ENCODE data around the gene SAMM50.

The SAMM50 gene

DNA sequence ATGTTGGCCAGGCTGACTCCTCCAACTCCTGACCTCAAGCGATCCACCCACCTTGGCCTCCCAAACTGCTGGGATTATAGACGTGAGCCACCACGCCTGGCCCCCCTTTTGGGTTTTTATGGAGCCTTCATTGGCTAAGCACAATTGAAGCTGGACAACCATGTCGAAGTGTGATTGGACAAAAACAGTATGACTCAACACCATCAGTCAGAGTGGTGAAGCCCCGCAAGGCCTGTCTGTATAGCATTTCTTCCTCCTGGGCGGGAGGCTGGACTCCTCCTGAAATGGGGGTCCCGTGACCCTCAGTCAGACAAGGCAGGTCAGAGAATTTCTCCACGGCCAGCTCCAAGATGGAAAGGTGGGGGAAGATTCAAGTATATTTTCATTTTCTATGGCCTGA lies 65.7 kb downstream of the SAMM50 start:
- DNase-seq: no peak
- Histone ChIP-seq H2BK15ac (ENCODE audit: low read depth, poor library complexity, severe bottlenecking) (peak overlapping the region; percentile 65), H3K27ac (ENCODE audit: low read length, poor library complexity, severe bottlenecking) (no peak overlapping the region), H2AFZ (ENCODE audit: low read depth, low read length) (no peak overlapping the region), H3K18ac (ENCODE audit: low read depth in 1 of 2, low read length in 2 of 2) (no peak overlapping the region), H4K8ac (ENCODE audit: low read length) (no peak overlapping the region), H3K4ac (ENCODE audit: low read depth in 1 of 2, low read length in 2 of 2) (no peak overlapping the region), H3K23ac (ENCODE audit: low read length in 2 of 2) (no peak overlapping the region), H2BK5ac (ENCODE audit: low read depth, low read length, poor library complexity, severe bottlenecking) (no peak overlapping the region), H3K36me3 (ENCODE audit: control insufficient read depth in 1 of 2, insufficient read depth in 2 of 2, low read depth in 1 of 2, low read length in 2 of 2) (no peaks in the 10 kb centered on the region), H3K4me1 (ENCODE audit: control insufficient read depth, insufficient read depth, low read depth, low read length) (peaks cover 14% of the 10 kb centered on the region), H2AK5ac (ENCODE audit: low read length, severe bottlenecking) (no peak overlapping the region), H3K4me3 (ENCODE audit: insufficient read depth in 1 of 2, low read depth in 1 of 2, low read length in 2 of 2) (no peak overlapping the region), H3K9me3 (ENCODE audit: control insufficient read depth, low read length) (no peaks in the 10 kb centered on the region), H2BK120ac (ENCODE audit: low read depth, low read length) (no peak overlapping the region), H3K79me1 (replicated peaks; ENCODE audit: low read length, poor library complexity, severe bottlenecking) (peaks cover 3% of the 10 kb centered on the region), H3K27me3 (ENCODE audit: control insufficient read depth in 1 of 2, insufficient read depth in 1 of 2, low read length in 2 of 2) (no peaks in the 10 kb centered on the region), H3K4me2 (ENCODE audit: low read length, poor library complexity, severe bottlenecking) (no peak overlapping the region), H3K14ac (ENCODE audit: low read length in 2 of 2) (no peak overlapping the region), H4K91ac (ENCODE audit: low read length) (no peak overlapping the region), H3K9ac (ENCODE audit: low read length) (peak overlapping the region; percentile 73), H2BK12ac (ENCODE audit: low read length in 2 of 2) (no peak overlapping the region)
- 96% methylated on average over 8 of the region's 8 CpGs for WGBS

DNA sequence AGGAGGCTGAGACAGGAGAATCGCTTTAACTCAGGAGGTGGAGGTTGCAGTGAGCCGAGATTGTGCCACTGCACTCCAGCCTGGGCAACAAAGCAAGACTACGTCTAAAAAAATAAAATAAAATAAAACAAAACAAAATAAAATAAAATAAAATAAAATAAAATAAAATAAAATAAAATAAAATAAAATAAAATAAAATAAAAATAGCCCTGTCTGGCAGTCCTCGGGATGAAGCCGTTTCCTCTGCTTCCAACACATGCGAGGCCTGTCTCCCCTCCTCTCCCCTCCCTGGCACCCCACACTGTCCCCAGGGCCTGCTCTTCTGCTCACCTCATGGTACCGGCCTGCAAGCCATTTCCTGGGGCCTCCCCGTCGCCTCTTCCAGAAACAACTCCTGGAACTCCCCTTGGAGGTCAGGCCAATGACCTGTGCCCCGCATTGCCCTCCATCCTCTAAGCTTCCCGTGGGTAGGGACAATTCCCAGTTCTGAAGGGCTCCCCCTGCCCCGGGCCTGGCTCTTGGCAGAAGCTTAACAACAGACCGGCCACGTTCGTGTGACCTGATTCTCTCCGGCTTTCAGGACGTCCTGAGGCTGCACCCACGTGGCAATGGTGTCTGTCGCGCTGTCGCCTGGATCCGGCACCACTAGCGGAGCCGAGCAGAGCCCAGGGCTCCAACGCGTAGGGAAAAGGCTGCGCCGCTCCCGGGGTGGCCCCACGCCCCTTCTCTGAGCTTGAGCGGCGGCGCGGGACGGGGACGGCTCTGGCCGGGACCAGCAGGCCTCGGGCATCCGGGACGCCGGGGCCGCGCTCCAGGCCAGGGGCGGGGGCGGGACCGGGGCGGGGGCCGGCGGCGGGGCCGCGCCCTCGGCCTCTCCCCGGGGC lies 68.4 kb downstream of the SAMM50 start:
- peak overlapping the region in 1 of 2 experiments; percentile 89 for H3K14ac ChIP-seq (ENCODE audit: low read length in 2 of 2)
- peak; percentile 61 for DNase-seq
- H2BK15ac ChIP-seq (ENCODE audit: low read depth, poor library complexity, severe bottlenecking): peak overlapping the region; percentile 82
- H3K4ac ChIP-seq (ENCODE audit: low read depth in 1 of 2, low read length in 2 of 2): peak overlapping the region in 1 of 2 experiments; percentile 54
- peaks cover 14% of the 10 kb centered on the region for H3K4me1 ChIP-seq (ENCODE audit: control insufficient read depth, insufficient read depth, low read depth, low read length)
- peak overlapping the region; percentile 75 for H3K4me2 ChIP-seq (ENCODE audit: low read length, poor library complexity, severe bottlenecking)
- peak overlapping the region; percentile 61 to 88 for H3K4me3 ChIP-seq (ENCODE audit: insufficient read depth in 1 of 2, low read depth in 1 of 2, low read length in 2 of 2)
- no peak overlapping the region for H2BK5ac ChIP-seq (ENCODE audit: low read depth, low read length, poor library complexity, severe bottlenecking)
- no peak overlapping the region for H3K27ac ChIP-seq (ENCODE audit: low read length, poor library complexity, severe bottlenecking)
- no peaks in the 10 kb centered on the region for H3K9me3 ChIP-seq (ENCODE audit: control insufficient read depth, low read length)
- H4K8ac ChIP-seq (ENCODE audit: low read length): peak overlapping the region; percentile 83
- H3K79me1 ChIP-seq (replicated peaks; ENCODE audit: low read length, poor library complexity, severe bottlenecking): peaks cover 3% of the 10 kb centered on the region
- H2BK120ac ChIP-seq (ENCODE audit: low read depth, low read length): no peak overlapping the region
- no peak overlapping the region for H2AK5ac ChIP-seq (ENCODE audit: low read length, severe bottlenecking)
- H3K9ac ChIP-seq (ENCODE audit: low read length): peak overlapping the region; percentile 94
- peak overlapping the region; percentile 74 for H2AFZ ChIP-seq (ENCODE audit: low read depth, low read length)
- no peaks in the 10 kb centered on the region for H3K36me3 ChIP-seq (ENCODE audit: control insufficient read depth in 1 of 2, insufficient read depth in 2 of 2, low read depth in 1 of 2, low read length in 2 of 2)
- H4K91ac ChIP-seq (ENCODE audit: low read length): peak overlapping the region; percentile 48
- 14% methylated on average over 31 of the region's 54 CpGs for WGBS
- peak overlapping the region in 1 of 2 experiments; percentile 87 for H3K23ac ChIP-seq (ENCODE audit: low read length in 2 of 2)
- H2BK12ac ChIP-seq (ENCODE audit: low read length in 2 of 2): peak overlapping the region in 1 of 2 experiments; percentile 70
- H3K27me3 ChIP-seq (ENCODE audit: control insufficient read depth in 1 of 2, insufficient read depth in 1 of 2, low read length in 2 of 2): no peaks in the 10 kb centered on the region
- peak overlapping the region; percentile 34 to 86 for H3K18ac ChIP-seq (ENCODE audit: low read depth in 1 of 2, low read length in 2 of 2)

DNA sequence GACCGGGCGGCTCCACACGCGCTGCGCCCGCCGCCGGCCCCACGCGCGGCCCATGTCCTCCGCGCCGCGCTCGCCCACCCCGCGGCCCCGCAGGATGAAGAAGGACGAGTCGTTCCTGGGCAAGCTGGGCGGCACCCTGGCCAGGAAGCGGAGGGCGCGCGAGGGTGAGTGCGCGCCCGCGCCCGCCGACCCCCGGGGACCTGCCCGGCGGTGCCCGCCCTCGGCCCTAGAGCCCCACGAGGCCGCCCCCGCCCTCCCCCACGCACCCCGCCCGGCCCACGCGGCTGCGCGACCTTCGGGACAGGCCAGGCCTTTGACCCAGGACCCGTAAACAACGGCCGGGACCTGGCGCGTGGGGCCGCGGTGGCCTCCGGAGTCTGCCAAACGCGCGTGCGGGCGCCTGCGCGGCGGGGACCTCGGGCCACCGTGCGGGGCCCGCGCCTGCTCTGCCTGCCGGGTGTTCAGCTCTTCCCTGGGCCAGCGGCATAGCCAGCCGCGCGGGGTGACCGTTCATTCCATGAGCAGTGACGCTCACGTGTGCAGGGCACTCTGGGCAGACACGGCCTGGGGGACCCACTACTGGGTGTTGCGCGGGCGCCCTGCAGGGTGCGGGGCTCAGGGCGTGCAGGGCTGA lies 69.2 kb downstream of the SAMM50 start, which contains the start of gene PARVB:
Gene PARVB (plus strand): TSS at position 15 of the 634 bp plus-strand sequence. CDS start 38 bp downstream, at position 53.
- Histone ChIP-seq H3K4me3 (ENCODE audit: insufficient read depth in 1 of 2, low read depth in 1 of 2, low read length in 2 of 2) (peak within 1 kb of the TSS; percentile 61 to 88), H3K23ac (ENCODE audit: low read length in 2 of 2) (peak within 1 kb of the TSS in 1 of 2 experiments; percentile 87), H2AFZ (ENCODE audit: low read depth, low read length) (peak within 1 kb of the TSS; percentile 74), H2BK12ac (ENCODE audit: low read length in 2 of 2) (peak within 1 kb of the TSS in 1 of 2 experiments; percentile 70), H3K4ac (ENCODE audit: low read depth in 1 of 2, low read length in 2 of 2) (peak within 1 kb of the TSS; percentile 30 to 90), H3K9ac (ENCODE audit: low read length) (peak within 1 kb of the TSS; percentile 94), H3K36me3 (ENCODE audit: control insufficient read depth in 1 of 2, insufficient read depth in 2 of 2, low read depth in 1 of 2, low read length in 2 of 2) (no peaks in the 10 kb centered on the region), H3K9me3 (ENCODE audit: control insufficient read depth, low read length) (no peaks in the 10 kb centered on the region), H2BK15ac (ENCODE audit: low read depth, poor library complexity, severe bottlenecking) (peak within 1 kb of the TSS; percentile 82), H4K8ac (ENCODE audit: low read length) (peak within 1 kb of the TSS; percentile 83), H3K4me1 (ENCODE audit: control insufficient read depth, insufficient read depth, low read depth, low read length) (peaks cover 14% of the 10 kb centered on the region), H3K27ac (ENCODE audit: low read length, poor library complexity, severe bottlenecking) (no peak within 1 kb of the TSS), H3K27me3 (ENCODE audit: control insufficient read depth in 1 of 2, insufficient read depth in 1 of 2, low read length in 2 of 2) (no peaks in the 10 kb centered on the region), H3K79me1 (replicated peaks; ENCODE audit: low read length, poor library complexity, severe bottlenecking) (peaks cover 3% of the 10 kb centered on the region), H2AK5ac (ENCODE audit: low read length, severe bottlenecking) (no peak within 1 kb of the TSS), H2BK120ac (ENCODE audit: low read depth, low read length) (peak within 1 kb of the TSS; percentile 88), H3K14ac (ENCODE audit: low read length in 2 of 2) (peak within 1 kb of the TSS in 1 of 2 experiments; percentile 90), H3K18ac (ENCODE audit: low read depth in 1 of 2, low read length in 2 of 2) (peak within 1 kb of the TSS; percentile 41 to 86), H4K91ac (ENCODE audit: low read length) (peak within 1 kb of the TSS; percentile 72), H3K4me2 (ENCODE audit: low read length, poor library complexity, severe bottlenecking) (peak within 1 kb of the TSS; percentile 75), H2BK5ac (ENCODE audit: low read depth, low read length, poor library complexity, severe bottlenecking) (no peak within 1 kb of the TSS)
- 6% methylated on average over 57 of the region's 83 CpGs for WGBS
- DNase-seq: peak; percentile 36

Data from mesenchymal stem cell (in vitro differentiated cells and primary cell).